Myocyte (in vitro differentiated cells): ENCODE measurements around the gene TNFSF8. TPM values are rescaled to one million over a fixed set of nuclear protein-coding genes. Genes with fewer than 3 reads are reported as not detected.

Source experiments
- DNase-seq: peaks from one replicate; pipeline ENCODE4 v3.0.0-alpha.2; 2012; ENCODE audit warnings: low read depth
- total RNA-seq: library from RNA; depleted of rRNA; stranded (reverse); fragments of >200 nt; gene quantifications from 2 replicates; pipeline ENCODE4 v1.2.3, GENCODE V29; 2014

The TNFSF8 gene
- total RNA-seq, 1 donor from 2014 or later: not detected

GRCh38 chr9:114936581-114936980, 6.2 kb upstream of the TNFSF8 start:
- DNase-seq: no peak

GRCh38 chr9:114935119-114935518, 4.7 kb upstream of the TNFSF8 start:
- DNase-seq: no peak

GRCh38 chr9:114932502-114932901, 2.1 kb upstream of the TNFSF8 start:
- DNase-seq: no peak

GRCh38 chr9:114931407-114931806, 1.0 kb upstream of the TNFSF8 start:
- DNase-seq: no peak

- DNase-seq: no peak
Measured at GRCh38 chr9:114929201-114929600, 1.2 kb downstream of the TNFSF8 start.

GRCh38 chr9:114928671-114929070, 1.7 kb downstream of the TNFSF8 start:
- DNase-seq: no peak

GRCh38 chr9:114928136-114928535, 2.3 kb downstream of the TNFSF8 start:
- DNase-seq: no peak

- DNase-seq: no peak
Measured at GRCh38 chr9:114925672-114926071, 4.7 kb downstream of the TNFSF8 start.

GRCh38 chr9:114925039-114925438, 5.4 kb downstream of the TNFSF8 start:
- no peak for DNase-seq

GRCh38 chr9:114924327-114924726, 6.1 kb downstream of the TNFSF8 start:
- no peak for DNase-seq

- DNase-seq: no peak
Measured at GRCh38 chr9:114923918-114924317, 6.5 kb downstream of the TNFSF8 start.

GRCh38 chr9:114921171-114921570, 9.2 kb downstream of the TNFSF8 start:
- no peak for DNase-seq

- no peak for DNase-seq
Measured at GRCh38 chr9:114919611-114920010, 10.8 kb downstream of the TNFSF8 start.

GRCh38 chr9:114916481-114916880, 13.9 kb downstream of the TNFSF8 start:
- no peak for DNase-seq

GRCh38 chr9:114914139-114914538, 16.3 kb downstream of the TNFSF8 start:
- no peak for DNase-seq

GRCh38 chr9:114913656-114914055, 16.7 kb downstream of the TNFSF8 start:
- no peak for DNase-seq

GRCh38 chr9:114913217-114913616, 17.2 kb downstream of the TNFSF8 start:
- DNase-seq: no peak

GRCh38 chr9:114911167-114911821, 19.1 kb downstream of the TNFSF8 start:
- peak; percentile 77 for DNase-seq

GRCh38 chr9:114910541-114910940, 19.9 kb downstream of the TNFSF8 start:
- peak; percentile 63 for DNase-seq

- DNase-seq: no peak
Measured at GRCh38 chr9:114909661-114910060, 20.7 kb downstream of the TNFSF8 start.

- DNase-seq: no peak
Measured at GRCh38 chr9:114908805-114909448, 21.5 kb downstream of the TNFSF8 start.

GRCh38 chr9:114908104-114908622, 22.2 kb downstream of the TNFSF8 start:
- peak; percentile 37 for DNase-seq
